ENCODE results near the gene SYNE1.
A peak's percentile ranks its signal among the peaks of the same experiment; 100 is the strongest.

The SYNE1 gene

DNA sequence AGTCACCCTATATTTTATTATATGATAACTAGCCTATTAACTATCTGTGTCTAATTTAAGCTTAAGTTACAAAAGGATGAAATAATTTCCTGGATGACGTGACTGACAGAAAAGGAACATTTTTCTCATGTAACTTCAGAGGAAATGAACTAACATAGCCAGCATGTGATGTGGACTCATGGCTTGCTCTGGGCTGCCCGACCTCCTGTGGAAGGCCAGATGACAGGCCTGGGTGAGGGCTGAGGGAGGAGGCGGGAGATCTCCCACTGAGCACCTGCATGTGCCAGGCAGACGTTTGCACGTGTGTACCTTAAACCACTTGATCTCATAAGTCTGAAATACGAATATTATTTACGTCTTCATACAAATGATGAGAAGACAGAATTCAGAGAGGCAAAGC, 321.1 kb downstream of the SYNE1 start:
- TF ChIP-seq GATA1 (IDR thresholded peaks at IDR 0.05; ENCODE audit: low read depth, low read length), result no peak
- no peak for TF ChIP-seq POLR2A (IDR thresholded peaks at IDR 0.05; ENCODE audit: low read length)
- no peak for DNase-seq

DNA sequence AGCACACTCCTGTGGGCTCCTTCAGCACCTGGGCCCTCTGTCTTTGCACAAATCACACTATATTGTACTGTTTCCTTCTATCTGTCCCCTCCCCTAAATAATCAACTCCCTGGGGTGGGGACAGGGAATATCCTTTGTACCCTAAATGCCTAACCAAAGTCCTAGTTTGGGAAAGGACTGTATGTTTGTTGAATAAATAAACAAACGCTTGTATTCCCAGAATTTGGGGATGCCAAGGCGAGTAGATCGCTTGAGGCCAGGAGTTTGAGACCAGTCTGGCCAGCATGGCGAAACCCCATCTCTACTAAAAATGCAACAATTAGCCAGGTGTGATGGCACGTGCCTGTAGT, 322.7 kb downstream of the SYNE1 start:
- no peak for DNase-seq
- TF ChIP-seq POLR2A (IDR thresholded peaks at IDR 0.05; ENCODE audit: low read length) (no peak), GATA1 (IDR thresholded peaks at IDR 0.05; ENCODE audit: low read depth, low read length) (no peak)

DNA sequence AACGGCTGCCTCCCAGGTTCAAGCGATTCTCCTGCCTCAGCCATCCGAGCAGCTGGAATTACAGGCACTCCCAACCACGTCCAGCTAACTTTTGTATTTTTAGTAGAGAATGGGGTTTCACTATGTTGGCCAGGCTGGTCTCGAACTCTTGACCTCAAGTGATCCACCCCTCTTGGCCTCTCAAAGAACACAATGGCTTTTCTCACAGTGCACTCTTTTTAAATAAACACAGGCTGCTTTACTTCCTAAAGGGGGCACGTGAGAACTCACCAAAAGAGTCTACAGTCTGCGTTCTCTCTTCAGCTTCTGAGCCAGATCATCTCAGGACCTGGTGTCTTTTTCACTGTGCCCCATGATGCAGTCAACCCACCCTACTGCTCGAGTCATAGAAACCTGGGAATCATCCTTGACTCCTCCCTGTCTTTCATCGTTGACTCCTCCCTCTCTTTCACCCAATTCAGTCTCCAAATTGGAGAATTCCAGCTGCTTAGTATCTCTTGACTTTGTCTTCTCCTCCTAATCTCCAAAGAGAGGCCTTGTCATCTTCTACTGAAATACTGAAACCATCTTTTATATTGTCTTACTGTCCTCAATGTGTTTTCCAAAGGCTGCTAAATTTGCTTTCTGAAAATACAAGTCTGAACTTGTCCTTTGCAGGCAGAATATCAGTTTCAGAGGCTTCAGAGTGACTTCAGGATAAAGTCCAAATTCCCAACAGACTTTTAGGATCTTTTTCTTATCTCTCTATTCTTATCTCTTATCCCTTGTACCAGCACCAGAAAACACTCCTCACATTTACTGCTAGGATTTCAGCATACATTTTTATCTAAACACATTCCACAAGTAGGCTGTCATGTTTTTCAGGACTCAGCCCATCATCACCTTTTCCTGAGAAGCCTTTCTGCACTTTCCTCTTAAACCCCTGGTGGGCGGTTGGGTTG, 323.4 kb downstream of the SYNE1 start:
- TF ChIP-seq POLR2A (IDR thresholded peaks at IDR 0.05; ENCODE audit: low read length) (no peak), GATA1 (IDR thresholded peaks at IDR 0.05; ENCODE audit: low read depth, low read length) (no peak)
- no peak for DNase-seq

DNA sequence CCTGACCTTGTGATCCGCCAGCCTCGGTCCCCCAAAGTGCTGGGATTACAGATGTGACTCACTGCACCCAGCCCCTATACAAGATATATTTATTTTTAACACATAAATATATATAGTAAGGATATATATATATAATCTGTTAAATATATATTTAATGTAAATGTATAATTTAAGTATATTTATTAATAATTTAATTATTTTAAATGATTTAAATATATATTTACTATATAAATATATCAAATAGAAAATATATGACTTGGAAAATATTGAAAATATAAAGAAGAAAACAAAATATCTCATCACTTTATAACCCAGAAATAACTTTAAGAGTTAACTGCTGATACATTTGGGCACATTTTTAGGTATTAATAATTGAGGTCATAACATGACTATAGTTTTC, 324.7 kb downstream of the SYNE1 start:
- DNase-seq, result no peak

DNA sequence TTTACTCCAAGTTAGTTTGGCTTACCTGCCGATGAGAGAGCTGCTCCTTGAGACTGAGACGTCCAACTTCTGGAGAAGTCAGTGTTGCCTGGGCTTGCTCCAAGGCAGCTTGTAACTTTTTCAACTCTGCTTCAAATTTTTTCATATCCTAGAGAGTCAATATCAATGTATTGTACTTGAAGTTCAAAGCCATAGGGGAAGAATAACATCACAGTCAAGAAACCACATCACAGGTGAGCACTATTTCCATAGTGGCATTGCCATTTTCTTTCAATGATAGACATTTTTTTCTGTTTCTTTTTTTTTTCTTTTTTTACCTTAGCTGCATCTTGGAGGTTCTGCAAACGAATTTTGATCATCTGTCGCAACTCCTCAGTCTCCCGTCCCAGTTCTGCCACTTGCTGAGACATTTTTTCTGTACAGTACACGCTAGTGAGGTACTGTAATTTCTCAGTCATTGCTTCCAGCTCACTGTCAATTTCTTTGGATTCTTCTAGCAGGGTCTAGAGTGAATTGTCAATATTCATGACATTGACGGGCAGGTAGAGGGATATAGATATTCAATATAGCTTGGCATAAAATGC, 326.7 kb downstream of the SYNE1 start:
- TF ChIP-seq GATA1 (IDR thresholded peaks at IDR 0.05; ENCODE audit: low read depth, low read length) (no peak), POLR2A (IDR thresholded peaks at IDR 0.05; ENCODE audit: low read length) (no peak)
- no peak for DNase-seq

More for the DNA sequence above, 324.7 kb downstream of the SYNE1 start:
- TF ChIP-seq GATA1 (IDR thresholded peaks at IDR 0.05; ENCODE audit: low read depth, low read length) (no peak), POLR2A (IDR thresholded peaks at IDR 0.05; ENCODE audit: low read length) (no peak)

DNA sequence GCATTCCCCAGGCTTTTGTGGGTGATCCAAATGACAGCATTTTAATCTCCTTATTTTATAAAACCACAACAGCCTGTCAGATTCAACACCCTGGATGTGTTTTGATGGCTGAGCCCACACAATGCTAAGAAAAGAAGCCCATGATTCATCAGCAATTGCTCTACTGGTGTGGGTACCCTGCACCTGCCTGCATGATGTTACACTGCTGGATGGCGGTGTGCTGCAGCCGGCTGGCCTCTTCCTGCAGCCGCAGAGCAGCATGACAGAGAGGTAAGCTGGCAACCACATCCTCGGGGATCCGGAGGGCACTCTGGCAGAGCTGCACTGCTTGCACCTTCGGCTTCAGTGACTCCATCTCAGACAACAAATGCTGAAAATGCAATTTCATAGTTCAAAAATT, 327.5 kb downstream of the SYNE1 start:
- DNase-seq, result no peak
- TF ChIP-seq POLR2A (IDR thresholded peaks at IDR 0.05; ENCODE audit: low read length), result no peak

DNA sequence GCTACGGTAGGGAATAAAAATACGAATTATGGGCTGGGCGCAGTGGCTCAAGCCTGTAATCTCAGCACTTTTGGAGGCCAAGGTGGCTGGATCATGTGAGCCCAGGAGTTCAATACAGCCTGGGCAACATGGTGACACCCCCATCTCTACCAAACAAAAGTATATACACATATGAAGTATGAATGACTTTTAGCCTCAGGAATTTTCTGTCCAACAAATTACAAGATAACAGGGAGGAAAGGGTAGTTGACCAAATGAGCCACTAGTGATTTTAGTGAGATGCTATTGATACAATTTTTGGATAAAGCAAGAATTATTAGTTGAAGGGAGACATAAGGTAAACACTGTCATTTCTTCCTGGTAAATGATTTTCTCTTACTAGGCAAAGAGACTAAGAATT, 328.2 kb downstream of the SYNE1 start:
- no peak for DNase-seq
- no peak for TF ChIP-seq POLR2A (IDR thresholded peaks at IDR 0.05; ENCODE audit: low read length)
- no peak for TF ChIP-seq GATA1 (IDR thresholded peaks at IDR 0.05; ENCODE audit: low read depth, low read length)

DNA sequence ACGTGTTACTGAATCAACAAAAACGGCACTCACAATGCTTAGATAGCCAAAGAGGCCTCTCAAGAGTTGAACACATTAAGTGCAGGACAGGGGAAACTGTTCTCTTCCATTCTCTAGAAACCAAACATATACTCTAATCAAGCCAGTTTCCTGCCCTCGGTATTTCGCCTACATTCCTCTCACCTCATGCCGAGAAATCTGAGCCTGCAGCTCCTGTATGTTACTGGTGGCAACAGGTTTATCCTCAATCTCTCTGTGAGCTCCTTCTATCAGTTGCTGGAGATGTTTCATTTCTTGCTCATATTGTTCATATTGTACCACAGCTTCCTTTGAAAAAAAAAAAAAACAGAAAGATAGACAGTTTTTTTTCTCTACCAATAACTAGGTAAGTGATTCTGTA, 328.9 kb downstream of the SYNE1 start:
- DNase-seq, result no peak
- TF ChIP-seq POLR2A (IDR thresholded peaks at IDR 0.05; ENCODE audit: low read length) (no peak), GATA1 (IDR thresholded peaks at IDR 0.05; ENCODE audit: low read depth, low read length) (no peak)

DNA sequence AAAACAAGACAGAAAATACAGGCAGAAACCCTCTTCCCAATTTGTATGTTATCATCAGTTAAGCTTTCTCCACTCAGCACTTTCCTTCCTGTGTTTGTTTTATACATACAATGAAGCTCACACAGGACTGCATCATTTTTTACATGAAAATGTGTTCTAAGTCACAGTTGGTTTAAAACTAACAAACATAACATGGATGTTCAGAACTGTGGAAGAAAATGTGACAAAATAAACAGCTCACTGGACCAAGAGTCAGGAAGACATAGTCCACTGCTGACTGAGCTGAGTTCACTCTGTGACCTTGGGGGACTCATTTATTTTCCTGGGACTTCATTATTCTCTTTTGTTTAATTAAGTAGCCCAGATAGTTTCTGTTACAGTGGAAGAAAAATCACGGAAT, 331.5 kb downstream of the SYNE1 start:
- no peak for DNase-seq
- TF ChIP-seq GATA1 (IDR thresholded peaks at IDR 0.05; ENCODE audit: low read depth, low read length) (no peak), POLR2A (IDR thresholded peaks at IDR 0.05; ENCODE audit: low read length) (no peak)

DNA sequence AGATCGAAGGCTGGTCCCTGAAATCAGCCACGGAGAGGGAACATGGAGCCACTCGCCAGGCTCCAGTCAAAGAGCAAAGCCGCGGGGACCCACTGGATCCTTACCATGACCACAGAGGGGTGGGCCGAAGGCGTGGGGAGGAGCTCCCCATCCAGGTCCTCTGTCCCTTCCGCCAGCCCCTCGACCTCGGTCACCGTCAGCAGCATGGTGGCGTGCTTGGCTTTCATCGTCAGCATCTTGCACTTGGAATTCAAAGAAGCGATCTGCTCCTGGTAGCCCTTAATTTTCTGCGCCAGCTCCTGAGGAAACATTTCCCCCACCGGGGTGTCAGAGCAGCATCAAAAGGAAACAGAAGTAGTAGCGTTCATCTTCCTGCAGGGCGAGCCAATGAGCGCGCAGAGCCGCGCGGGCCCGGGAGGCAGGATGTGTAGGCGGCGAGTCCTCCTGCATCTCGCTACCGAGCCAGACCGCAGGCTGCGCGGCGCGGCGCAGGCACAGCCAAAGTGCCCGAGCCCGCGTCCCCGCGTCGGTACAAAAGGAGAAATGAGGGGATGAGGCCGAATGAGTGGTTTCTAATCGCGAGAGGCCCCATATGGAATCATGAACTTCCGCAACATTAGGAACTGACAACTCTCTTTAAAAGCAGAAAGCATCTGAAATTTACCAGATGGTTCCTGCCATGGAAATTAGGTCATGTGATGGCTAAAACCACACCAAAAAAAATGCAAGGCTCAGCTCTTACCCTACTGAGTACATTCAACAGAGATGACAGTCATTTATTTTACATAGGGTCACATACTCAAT, 335.2 kb downstream of the SYNE1 start:
- peak; percentile 86 to 87 for DNase-seq

DNA sequence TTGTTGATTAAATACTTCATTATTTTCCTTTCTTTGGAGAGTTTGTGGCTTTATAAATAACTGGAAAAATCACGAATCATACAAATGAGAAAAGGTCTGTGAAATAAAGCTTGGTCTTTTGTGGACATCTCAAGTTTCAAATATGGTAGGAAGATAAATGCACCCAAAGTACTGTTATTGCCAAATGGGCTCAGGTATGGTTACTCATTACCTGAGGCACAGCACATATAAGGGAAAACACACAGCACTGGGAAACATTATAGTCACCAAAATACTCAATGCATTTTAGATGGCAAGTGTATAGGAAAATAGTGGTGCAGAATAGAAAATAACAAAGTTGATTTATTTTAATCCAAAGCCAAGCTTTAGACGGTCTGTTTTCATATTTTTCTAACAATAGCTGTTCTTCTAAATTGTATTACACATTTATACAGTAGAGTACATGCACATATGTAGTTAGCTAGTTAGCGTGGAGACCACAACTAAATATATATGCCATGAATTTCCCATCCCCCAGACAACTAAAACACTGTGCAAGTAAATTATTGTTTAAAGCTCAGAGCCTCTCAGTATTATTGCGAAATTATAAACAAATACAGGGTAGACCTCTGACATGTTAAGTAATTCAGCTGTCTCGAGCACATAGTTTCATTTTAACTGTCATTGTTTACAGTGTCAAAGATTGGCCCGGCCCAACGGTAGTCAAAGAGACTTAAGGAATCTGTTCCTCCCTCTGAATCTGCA, 336.0 kb downstream of the SYNE1 start:
- TF ChIP-seq POLR2A (IDR thresholded peaks at IDR 0.05; ENCODE audit: low read length) (no peak), GATA1 (IDR thresholded peaks at IDR 0.05; ENCODE audit: low read depth, low read length) (no peak)
- no peak for DNase-seq

More for the DNA sequence above, 335.2 kb downstream of the SYNE1 start:
- TF ChIP-seq POLR2A (IDR thresholded peaks at IDR 0.05; ENCODE audit: low read length) (peak; percentile 65), GATA1 (IDR thresholded peaks at IDR 0.05; ENCODE audit: low read depth, low read length) (no peak)

DNA sequence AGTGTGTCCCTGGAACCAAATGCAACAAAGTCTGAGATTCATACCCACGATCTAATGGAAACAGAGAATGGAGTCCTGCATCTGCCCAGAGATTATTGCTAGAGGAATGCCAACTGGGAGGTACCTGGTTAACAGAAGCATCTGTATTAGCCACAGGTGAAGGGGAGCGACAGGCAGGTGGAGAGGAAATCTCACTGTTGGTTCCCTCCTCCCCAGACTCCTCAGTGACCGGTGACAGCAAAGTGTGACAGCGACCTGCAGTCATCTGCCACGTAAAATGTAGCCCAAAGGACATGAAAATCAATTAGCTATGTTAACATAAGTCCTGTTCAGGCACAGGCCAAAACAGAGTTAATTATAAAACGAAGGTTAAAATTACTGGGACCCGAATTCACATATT, 336.6 kb downstream of the SYNE1 start:
- no peak for DNase-seq
- no peak for TF ChIP-seq GATA1 (IDR thresholded peaks at IDR 0.05; ENCODE audit: low read depth, low read length)

DNA sequence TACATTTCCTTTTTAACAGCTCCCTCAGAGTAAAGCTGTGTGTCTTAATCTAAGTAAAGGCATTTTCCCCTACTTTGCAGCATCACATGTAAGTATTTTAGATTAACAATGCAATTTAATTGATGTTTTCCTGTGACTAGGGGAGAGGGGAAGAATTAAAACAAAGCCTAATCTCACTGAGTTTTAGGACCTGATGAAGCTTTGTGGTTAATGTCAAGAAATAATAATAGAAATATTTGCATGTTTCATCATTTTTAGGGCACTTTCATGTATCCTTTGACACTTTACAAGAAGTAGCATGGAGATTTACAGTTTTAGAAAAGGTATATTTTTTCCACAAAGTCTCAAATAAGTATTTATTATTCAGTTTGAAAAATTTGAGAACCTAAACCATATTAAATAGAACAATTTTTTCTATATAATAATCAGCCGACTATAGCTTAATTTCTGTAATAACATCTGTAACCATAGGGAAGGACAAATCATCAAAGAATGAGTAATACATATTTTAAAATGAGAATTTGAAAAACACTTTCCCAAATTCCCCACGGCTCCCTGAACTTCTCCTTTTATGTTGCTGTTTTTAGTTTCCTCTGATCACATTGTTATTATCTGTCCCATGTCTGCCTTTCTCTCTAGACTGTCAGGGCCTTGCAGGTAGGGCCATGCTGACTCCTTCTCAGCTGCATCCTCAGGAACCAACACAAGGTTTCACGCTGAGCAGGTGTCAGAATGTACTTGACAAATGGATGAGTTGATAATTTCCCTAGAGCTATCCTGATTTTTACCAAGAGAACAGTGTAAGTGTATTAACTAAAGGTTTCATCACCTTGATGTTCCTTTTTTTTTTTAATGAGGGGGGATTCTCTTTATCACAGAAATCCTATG, 338.1 kb downstream of the SYNE1 start:
- DNase-seq, result no peak
- TF ChIP-seq POLR2A (IDR thresholded peaks at IDR 0.05; ENCODE audit: low read length) (no peak), GATA1 (IDR thresholded peaks at IDR 0.05; ENCODE audit: low read depth, low read length) (no peak)

Data from erythroblast (primary cell).